Glutamatergic neuron (in vitro differentiated cells): Measurements from ENCODE around the gene MIS18A. TPM values are rescaled to one million over a fixed set of nuclear protein-coding genes. Genes with fewer than 3 reads are reported as not detected.

Experiments used
- DNase-seq: peaks from one replicate; pipeline ENCODE4 v3.0.0; 2022
- H3K27ac Mint-ChIP-seq: one replicate; pipeline ENCODE4 v1.8.0; 2020; ENCODE audit warnings: mild to moderate bottlenecking, mixed read lengths, inconsistent platforms; ENCODE audit not compliant: unreplicated experiment
- H3K27me3 Mint-ChIP-seq: one replicate; pipeline ENCODE4 v1.8.0; 2020; ENCODE audit warnings: mild to moderate bottlenecking, moderate library complexity, mixed read lengths, inconsistent platforms; ENCODE audit not compliant: unreplicated experiment
- H3K36me3 Mint-ChIP-seq: one replicate; pipeline ENCODE4 v1.8.0; 2020; ENCODE audit warnings: mild to moderate bottlenecking, mixed read lengths, inconsistent platforms; ENCODE audit not compliant: unreplicated experiment
- H3K4me1 Mint-ChIP-seq: one replicate; pipeline ENCODE4 v1.8.0; 2020; ENCODE audit warnings: mild to moderate bottlenecking, low read depth, mixed read lengths, inconsistent platforms; ENCODE audit not compliant: unreplicated experiment
- H3K4me3 Mint-ChIP-seq: one replicate; pipeline ENCODE4 v1.8.0; 2020; ENCODE audit warnings: mild to moderate bottlenecking, mixed read lengths, inconsistent platforms; ENCODE audit not compliant: unreplicated experiment
- H3K9me3 Mint-ChIP-seq: one replicate; pipeline ENCODE4 v1.8.0; 2020; ENCODE audit warnings: mild to moderate bottlenecking, moderate library complexity, mixed read lengths, inconsistent platforms; ENCODE audit not compliant: unreplicated experiment
- CTCF ChIP-seq: fragments of 200-600 bp; sonication (generic); IDR thresholded peaks from one replicate; pipeline ENCODE4 v1.5.0; 2021; ENCODE audit not compliant: partially characterized antibody, unreplicated experiment
- total RNA-seq: library from RNA; stranded (reverse); fragmentation: NEBNext Ultra II Directional; extraction: Animal tissue kit (Norgen Biotek cat#: 25700); gene quantifications from one replicate; pipeline ENCODE4 v1.2.1, GENCODE V29; 2021; ENCODE audit not compliant: unreplicated experiment

Gene MIS18A
- total RNA-seq, 1 donor from 2014 or later = 12.6 TPM

DNA sequence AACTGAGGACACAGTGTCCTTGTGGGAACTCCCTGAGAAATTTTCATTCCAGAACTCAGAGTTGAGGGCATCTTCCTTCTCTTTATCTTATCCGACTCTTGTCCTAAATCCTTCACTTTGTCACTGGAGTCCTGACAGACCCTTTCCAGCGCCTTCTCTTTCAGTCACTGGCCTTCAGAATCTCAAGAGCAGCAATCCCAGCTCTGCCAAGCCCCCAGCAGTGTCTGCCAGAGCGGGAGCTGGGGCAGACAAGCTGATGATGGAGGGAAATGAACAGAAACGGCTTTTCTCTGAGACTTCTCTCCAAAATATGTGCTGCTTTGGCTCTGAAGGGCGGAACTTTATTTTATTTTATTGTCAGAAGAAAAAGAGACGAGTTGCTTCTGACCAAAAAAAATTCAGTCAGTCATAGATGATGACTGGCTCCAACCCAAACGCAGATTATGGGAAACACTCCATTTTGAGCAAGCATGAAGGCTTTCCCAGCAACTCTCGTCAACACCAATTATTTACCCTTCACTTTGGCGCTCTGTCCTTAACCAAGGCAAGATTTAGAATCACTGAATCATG lies 32.2 kb downstream of the MIS18A start:
- H3K9me3 Mint-ChIP-seq = peaks cover 2% of the 10 kb centered on the region
- H3K4me1 Mint-ChIP-seq = no peaks in the 10 kb centered on the region
- H3K4me3 Mint-ChIP-seq = no peak overlapping the region
- no peak for TF ChIP-seq CTCF
- H3K27ac Mint-ChIP-seq = no peak overlapping the region
- no peaks in the 10 kb centered on the region for H3K36me3 Mint-ChIP-seq
- no peaks in the 10 kb centered on the region for H3K27me3 Mint-ChIP-seq
- DNase-seq = no peak

DNA sequence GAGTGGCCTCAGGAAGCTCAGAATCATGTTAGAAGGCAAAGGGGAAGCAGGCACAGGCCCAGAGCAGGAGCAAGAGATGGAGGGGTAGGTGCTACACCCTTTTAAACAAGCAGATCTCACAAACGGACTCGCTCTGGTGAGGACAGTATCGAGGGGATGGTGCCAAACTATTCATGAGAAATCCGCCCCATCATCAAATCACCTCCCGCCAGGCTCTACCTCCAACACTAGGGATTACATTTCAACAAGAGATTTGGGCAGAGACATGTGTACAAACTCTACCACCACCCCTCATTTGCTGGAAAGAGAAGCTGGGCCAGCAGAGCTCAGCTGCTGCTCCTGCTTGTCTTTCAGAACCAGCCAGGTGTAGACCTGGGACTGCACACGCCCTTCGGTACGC lies 32.9 kb downstream of the MIS18A start:
- H3K27ac Mint-ChIP-seq = no peak overlapping the region
- H3K9me3 Mint-ChIP-seq = peaks cover 2% of the 10 kb centered on the region
- no peak overlapping the region for H3K4me3 Mint-ChIP-seq
- TF ChIP-seq CTCF = no peak
- H3K4me1 Mint-ChIP-seq = no peaks in the 10 kb centered on the region
- no peaks in the 10 kb centered on the region for H3K27me3 Mint-ChIP-seq
- H3K36me3 Mint-ChIP-seq = no peaks in the 10 kb centered on the region
- no peak for DNase-seq

- Mint-ChIP-seq H3K4me3 (no peak overlapping the region), H3K27me3 (no peaks in the 10 kb centered on the region), H3K9me3 (no peaks in the 10 kb centered on the region), H3K36me3 (peaks cover 5% of the 10 kb centered on the region), H3K4me1 (no peaks in the 10 kb centered on the region), H3K27ac (no peak overlapping the region)
- TF ChIP-seq CTCF = no peak
- no peak for DNase-seq
Observed at GRCh38 chr21:32240851-32241687, 37.8 kb downstream of the MIS18A start.

DNA sequence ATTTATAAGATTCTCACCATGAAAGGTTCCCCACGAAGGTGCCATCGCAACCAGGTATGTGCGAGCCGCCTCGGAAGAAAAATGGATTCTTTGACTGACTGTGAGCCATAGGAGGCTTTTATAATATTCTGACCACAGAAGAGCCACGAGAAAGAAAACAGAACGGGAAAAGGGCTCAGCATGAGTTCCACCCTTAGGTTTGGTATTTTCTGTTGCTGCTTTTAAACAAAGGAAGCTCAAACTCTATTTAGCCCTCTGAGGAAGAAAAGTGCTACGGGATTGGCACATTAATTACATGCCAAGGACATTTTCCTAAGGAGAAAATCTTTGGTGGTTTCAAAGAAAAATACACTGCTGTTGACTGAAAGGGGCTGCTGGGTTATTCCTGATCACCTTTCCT lies 39.3 kb downstream of the MIS18A start:
- Mint-ChIP-seq H3K4me3 (no peak overlapping the region), H3K9me3 (no peaks in the 10 kb centered on the region), H3K4me1 (no peaks in the 10 kb centered on the region), H3K27me3 (no peaks in the 10 kb centered on the region), H3K27ac (no peak overlapping the region), H3K36me3 (peaks cover 5% of the 10 kb centered on the region)
- TF ChIP-seq CTCF = no peak
- DNase-seq = no peak

GRCh38 chr21:32238063-32238462 lies 40.8 kb downstream of the MIS18A start:
- DNase-seq = no peak
- no peak overlapping the region for H3K4me3 Mint-ChIP-seq
- peaks cover 2% of the 10 kb centered on the region for H3K4me1 Mint-ChIP-seq
- TF ChIP-seq CTCF = no peak
- H3K27ac Mint-ChIP-seq = no peak overlapping the region
- no peaks in the 10 kb centered on the region for H3K27me3 Mint-ChIP-seq
- no peaks in the 10 kb centered on the region for H3K9me3 Mint-ChIP-seq
- peaks cover 5% of the 10 kb centered on the region for H3K36me3 Mint-ChIP-seq
